Measurements from ENCODE around the gene GMPR2.
"Not testable (repeated sequence)": the region's sequence is repeated elsewhere in the genome, so short reads cannot be mapped to it uniquely, and the experiment has no call there.

Gene GMPR2

DNA sequence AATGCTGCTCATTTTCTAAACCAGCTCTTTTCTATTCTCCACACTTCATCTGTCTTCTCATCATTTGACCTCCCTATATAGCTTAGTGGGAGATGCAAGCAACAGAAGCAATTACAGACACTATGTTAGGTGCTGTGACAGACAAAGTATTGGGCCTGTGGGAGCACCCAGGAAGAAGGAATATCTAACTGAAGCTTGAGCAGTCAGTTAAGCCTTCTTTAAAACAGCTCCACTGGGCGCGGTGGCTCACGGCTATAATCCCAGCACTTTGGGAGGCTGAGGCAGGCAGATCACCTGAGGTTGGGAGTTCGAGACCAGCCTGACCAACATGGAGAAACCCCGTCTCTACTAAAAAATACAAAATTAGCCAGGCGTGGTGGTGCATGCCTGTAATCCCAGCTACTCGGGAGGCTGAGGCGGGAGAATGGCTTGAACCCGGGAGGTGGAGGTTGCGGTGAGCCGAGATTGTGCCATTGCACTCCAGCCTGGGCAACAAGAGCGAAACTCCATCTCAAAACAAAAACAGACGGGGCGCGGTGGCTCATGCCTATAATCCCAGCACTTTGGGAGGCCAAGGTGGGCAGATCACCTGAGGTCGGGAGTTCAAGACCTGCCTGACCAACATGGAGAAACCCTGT, 29.4 kb upstream of the GMPR2 start:
- DNase-seq: not testable (repeated sequence)

DNA sequence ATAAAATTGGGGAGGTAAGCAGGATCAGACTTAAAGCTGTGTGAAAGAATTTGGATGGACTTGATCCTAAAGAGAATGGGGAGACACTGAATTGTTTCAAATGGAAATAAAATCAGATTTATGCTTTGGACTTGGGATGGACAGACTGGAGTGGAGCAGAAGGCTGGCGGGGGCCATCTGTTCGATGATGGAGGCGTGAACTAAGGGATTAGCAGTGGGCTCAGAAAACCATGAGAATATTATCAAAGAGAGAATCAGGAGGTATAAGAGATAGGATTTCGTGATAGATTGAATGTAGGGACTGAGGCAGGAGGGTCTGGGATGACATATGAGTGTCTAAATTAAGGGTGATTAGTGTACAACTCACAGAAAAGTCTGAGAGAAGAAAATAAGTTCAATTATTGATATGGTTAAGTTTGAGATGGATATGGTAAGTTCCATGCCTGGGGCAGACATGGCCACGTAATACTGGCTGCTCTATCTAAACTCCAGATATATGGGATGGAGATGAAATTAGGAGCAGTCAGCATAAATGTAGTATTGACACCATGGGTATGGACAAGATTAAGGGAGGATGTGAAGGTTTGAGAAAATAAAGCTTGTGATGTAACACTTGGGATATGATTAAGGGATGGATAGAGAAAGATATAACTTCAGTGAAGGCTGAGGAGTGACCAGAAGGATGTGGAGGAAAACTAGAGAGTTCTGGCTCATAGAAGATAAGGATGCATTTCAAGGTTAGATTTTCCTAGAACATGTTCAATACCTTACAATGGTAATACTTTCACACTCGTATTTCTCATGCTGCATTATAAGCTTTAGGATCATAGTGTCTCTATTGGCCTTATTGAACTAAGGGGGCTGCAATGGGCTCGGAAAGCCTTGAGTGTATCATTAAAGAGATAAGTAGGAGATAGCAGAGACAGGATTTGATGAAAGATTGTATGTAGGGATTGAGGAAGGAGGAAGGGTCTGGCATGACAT, 28.3 kb upstream of the GMPR2 start:
- DNase-seq: no peak

GRCh38 chr14:24206260-24207103, 26.2 kb upstream of the GMPR2 start:
- no peak for DNase-seq

- DNase-seq: no peak
Measured at GRCh38 chr14:24207104-24207551, 25.6 kb upstream of the GMPR2 start.

DNA sequence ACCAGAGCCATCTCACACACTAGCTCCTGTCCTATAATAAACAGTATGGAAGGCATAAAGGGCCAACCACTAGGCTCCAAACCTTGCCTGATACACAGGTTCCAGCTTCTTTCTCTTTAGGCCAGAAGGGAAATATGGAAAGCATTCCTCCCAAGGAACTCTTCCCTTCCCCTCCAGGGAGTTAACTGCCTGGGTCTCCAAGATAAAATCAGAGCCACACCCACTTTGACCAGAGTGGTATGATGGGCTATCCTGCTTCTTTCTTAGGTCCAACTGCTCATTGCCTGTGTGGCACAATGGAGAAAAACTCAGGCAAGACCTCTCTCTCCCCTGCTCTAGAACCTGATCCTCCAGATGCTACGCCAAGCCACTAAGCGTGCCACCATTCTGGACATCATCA, 25.1 kb upstream of the GMPR2 start:
- no peak for DNase-seq

DNA sequence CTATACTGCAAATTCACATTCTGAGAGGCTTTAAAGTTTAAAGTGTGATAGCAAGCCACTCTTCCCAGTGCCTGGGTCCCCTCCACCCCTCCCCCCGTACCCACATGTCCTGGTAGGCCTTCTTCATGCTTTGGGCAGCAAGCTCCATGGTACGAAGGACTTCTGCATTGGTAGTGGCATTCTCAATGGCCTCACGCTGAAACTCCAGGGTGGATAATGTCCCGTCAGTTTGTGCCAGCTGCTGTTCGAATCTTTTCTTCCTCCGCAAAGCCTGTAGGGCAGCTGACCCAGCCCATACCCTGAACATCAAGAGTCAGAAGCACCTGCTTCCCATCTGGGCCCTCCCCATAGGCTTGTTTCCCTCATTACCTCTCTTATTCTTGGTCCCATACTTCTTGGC, 21.4 kb upstream of the GMPR2 start:
- DNase-seq: no peak

DNA sequence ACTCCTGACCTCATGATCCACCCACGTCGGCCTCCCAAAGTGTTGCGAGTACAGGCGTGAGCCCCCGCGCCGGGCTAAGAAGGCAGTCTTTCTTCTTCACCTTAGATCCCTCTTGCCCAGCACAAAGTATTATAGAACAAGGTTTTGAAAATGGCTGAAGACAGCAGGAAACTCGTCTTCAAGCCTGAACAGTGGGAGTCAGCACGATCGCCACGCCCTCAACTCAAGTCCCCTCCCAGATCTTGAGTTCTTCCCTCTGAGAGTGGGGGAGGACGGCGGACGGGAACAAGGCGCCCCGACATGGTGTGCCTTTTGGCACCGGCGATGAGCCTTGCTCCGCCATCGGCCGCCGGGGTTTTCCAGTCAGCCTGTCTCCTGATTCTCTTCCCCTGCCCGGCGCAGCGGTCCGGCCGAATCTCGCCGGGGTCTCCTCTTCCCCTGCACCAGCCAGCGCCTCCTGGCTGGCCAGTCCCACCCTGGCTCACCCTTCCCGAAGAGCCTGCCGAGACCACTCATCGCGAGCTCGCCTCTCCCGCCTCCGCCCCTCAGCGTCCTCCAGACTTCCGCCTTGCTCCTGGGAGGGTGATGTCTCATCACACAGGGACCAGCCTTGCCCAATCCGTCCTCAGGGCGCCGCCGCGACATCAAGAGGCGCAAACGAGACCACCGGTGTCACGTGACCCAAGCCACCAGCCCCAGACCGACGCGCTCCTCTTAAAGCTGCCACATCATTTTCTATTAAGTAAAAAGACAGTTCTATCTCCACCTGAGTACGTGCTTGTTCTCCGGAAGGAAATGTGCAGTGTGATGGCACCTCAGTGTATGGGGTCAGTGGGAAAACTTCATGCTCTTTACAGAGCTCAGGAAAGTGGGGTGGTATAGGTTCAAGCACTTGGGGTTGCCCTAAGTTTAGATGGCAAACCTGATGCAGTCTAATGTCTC, 19.5 kb upstream of the GMPR2 start, which contains the start of gene CHMP4A:
Gene CHMP4A (minus strand): TSS at position 565 of the 942 bp plus-strand sequence. CDS start 49 bp downstream, at position 516.
- peak; percentile 98 for DNase-seq

DNA sequence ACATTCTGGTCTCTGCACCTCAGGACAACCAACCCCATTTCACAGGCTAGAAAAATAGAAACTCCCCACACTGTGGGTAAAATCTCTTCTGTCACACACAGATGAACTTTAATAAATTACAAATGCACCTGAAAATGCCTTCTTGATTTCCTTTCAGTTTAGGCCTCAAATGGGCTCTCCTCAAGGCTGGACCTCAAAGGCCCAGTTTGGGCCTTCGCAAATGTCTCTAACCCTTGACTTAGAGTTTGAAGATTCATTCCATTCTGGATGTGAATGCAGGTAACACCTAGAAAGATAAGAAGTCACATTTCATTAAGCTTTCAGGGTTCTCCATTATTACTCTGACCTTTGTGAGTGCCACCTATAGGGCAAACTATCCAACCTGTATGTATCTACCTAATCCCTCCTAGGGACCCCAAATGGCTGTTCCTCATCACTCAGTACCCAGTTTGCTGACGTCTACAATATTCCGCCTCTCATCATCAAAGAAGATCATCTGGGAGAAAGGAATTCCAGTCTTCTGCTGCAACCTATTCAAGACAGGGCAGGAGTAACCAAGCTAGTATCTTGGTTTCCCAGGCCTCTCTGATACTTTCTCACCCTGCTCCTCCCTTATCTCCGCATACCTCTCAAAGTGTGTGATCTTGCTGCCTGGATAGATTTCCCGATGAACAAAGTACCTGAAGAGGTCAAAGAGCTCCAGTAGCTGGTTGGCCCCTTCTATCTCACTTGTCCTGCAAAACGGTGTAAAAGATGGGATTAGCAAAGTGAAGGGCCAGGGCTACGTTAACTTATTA, 18.7 kb upstream of the GMPR2 start:
- DNase-seq: no peak

DNA sequence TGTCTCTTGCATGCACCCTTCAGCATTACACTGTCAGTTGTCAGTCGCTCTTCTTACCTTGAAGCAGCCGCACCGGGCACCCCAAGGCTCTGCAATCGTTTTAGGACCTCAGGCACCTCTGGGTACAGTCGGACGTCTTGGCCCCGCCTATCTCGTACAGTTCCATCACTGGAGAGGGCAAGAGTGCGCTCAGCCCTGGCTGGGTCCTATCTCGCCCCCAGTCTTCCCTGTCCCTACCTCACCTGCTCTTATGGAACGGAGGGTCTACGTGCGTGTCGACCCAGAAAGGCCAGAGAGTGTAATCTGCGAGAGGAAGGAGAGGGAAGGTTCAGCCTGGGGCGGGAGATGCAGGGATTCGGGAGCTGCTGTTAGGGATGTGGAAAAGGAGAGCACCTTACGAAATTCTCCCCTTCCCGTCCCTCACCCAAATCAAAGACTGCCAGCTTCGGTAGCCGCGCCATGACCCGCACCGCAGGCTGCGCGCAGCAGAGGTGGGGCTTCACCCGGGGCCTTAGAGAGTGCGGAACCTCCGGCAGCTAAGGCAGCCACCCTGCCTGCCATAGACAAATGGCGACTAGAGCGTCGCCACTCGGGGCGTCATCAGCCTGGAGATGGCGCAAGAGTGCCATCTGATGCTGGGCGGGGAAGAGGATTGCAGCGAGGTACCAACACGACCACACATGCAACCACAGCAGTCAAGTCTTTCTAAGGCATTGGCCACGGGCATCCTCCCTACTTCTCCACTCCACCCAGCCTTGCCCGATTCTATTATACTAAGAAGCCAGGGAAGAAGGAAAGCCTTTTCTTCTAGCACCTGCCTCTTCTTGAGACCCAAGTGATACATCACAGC, 17.0 kb upstream of the GMPR2 start, which contains the start of gene MDP1:
Gene MDP1 (minus strand): TSS at position 572 of the 850 bp plus-strand sequence. CDS start 111 bp downstream, at position 461.
- DNase-seq: peak; percentile 92

GRCh38 chr14:24216345-24216699, 16.4 kb upstream of the GMPR2 start:
- no peak for DNase-seq

GRCh38 chr14:24216876-24217275, 15.9 kb upstream of the GMPR2 start:
- DNase-seq: not testable (repeated sequence)

DNA sequence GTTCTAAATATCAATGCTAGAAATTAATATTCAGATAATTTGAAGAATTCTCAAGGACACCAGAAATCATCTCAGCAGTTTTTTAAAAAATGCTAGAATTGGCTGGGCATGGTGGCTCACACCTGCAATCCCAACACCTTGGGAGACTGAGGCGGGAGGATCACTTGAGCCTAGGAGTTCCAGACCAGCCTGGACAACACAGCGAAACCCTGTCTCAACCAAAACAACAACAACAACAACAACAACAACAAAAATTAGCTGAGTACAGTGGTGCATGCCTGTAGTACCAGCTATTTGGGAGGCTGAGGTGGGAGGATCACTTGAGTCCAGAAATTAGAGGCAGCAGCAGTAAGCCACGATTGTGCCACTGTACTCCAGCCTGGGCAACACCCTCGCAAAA, 13.6 kb upstream of the GMPR2 start:
- DNase-seq: no peak

- no peak for DNase-seq
Measured at GRCh38 chr14:24219521-24219920, 13.2 kb upstream of the GMPR2 start.

DNA sequence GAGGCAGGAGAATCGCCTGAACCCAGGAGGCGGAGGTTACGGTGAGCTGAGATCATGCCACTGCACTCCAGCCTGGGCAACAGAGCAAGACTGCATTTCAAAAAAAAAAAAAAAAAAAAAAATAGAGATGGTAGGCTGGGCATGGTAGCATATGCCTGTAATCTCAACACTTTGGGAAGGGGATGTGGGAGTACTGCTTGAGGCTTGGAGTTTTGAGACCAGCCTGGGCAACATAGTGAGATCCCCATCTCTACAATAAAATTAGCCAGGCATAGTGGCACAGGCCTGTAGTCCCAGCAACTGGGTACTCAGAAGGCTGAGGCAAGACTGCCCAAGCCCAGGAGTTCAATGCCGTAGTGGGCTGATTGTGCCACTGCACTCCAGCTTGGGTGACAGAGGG, 9.7 kb upstream of the GMPR2 start:
- not testable (repeated sequence) for DNase-seq

DNA sequence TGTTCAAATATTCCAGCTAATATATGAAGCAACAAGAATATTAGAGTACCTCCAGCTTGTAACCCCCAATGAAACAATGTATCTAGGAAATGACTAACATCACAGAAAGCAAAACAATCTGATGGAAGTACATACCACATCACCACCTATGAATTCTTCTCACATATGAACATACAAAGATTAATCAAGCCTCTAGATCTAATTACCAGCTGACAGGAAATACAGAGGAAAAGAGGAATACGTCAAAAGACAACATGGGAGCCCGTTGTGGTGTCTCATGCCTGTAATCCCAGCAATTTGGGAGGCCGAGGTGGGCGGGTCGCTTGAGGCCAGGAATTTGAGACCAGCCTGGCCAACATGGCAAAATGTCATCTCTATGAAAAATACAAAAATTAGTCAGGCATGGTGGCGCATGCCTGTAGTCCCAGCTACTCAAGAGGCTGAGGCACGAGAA, 8.1 kb upstream of the GMPR2 start:
- DNase-seq: no peak

DNA sequence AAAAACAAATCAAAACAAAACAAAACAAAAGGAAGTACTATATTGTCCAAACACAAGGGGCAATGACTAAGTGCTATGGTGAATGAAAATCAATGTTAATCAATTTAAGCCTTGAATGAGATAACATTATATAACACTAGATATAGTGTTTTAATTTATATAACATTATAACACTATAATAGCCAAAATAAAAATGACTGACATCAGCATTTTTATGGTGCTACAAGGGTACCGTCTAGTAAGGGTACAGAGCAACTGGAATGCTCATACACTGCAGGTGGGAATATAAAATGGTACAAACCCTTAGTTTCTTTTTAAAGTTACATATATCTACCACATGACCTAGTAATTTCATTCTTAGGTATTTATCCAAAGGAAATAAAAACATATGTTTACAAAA, 6.3 kb upstream of the GMPR2 start:
- DNase-seq: no peak

- DNase-seq: no peak
Measured at GRCh38 chr14:24228902-24229301, 3.8 kb upstream of the GMPR2 start.

DNA sequence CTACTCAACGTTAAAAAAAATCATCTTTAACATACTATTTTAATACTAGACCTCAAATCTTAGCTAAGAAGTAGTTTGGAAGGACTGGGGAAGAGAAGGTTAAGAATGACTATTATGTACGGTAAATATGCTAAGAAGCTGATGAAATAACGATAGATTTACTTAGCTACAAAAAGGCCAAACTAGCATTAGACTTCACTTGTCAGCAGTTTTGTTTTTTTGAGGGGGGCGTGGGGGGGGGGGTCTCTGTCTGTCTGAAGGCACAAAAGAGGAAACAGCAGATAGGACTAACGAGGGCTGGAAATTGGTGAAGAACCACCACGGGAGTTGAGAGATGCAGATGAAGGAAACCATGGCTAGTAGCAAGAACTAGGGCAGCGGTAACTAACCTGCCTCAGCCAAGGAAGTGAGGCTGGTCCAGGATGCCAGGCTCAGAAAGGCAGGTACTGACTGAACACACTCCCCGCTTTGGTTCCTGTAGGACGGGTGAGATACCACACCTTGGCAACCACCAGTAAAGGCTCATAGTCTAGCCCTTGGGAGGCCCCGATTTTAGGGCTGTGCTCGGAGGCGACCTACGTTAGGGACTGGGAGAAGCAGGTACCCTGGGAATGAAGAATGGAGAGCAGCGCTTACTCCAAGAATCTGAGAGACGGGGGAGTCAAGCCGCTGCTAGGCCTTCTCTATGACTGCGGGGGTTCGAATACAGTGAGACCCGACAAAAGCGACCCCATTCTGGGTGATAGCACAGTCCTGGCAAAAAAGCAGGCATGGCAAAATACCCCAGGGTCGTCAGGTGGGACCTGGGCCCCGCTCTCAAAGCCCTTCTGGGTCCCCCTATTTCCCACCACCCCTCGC, 1.2 kb upstream of the GMPR2 start:
- DNase-seq: peak; percentile 48

GRCh38 chr14:24232121-24232644, 546 bp upstream of the GMPR2 start, which contains the start of gene NEDD8:
Gene NEDD8 (minus strand): TSS chr14:24232367. CDS start chr14:24232267, 100 bp downstream.
- peak; percentile 96 for DNase-seq
